ENCODE results near the gene CASP7.

The CASP7 gene

DNA sequence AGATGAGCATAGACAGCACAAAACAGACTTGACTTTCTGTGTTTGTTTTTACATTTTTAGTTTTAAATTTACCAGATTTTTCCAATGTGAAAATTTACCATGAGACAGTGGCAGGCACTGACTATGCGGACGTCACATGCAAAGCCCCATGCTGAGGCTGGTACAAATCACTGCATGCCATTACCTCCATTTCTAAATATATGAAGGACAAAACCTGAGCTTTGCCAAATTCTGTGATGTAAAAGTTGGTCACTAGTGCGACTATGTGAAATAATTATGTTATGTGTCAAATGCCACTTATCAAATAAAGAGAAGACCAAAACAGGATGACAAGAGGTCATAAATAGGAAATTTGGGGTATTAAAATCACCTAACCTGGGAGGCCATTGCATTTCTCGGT lies 38.0 kb upstream of the CASP7 start:
- TF ChIP-seq TAF1 (IDR thresholded peaks at IDR 0.05; ENCODE audit: low read depth) (no peak), CEBPB (IDR thresholded peaks at IDR 0.05) (no peak), FOXM1 (IDR thresholded peaks at IDR 0.05; ENCODE audit: borderline replicate concordance, low read depth) (no peak), EP300 (IDR thresholded peaks at IDR 0.05; ENCODE audit: borderline replicate concordance) (no peak), TEAD4 (IDR thresholded peaks at IDR 0.05) (no peak)
- TF ChIP-seq, protein P1, sequence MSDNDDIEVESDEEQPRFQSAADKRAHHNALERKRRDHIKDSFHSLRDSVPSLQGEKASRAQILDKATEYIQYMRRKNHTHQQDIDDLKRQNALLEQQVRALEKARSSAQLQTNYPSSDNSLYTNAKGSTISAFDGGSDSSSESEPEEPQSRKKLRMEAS (IDR thresholded peaks at IDR 0.05) = no peak
- TF ChIP-seq, protein P2, sequence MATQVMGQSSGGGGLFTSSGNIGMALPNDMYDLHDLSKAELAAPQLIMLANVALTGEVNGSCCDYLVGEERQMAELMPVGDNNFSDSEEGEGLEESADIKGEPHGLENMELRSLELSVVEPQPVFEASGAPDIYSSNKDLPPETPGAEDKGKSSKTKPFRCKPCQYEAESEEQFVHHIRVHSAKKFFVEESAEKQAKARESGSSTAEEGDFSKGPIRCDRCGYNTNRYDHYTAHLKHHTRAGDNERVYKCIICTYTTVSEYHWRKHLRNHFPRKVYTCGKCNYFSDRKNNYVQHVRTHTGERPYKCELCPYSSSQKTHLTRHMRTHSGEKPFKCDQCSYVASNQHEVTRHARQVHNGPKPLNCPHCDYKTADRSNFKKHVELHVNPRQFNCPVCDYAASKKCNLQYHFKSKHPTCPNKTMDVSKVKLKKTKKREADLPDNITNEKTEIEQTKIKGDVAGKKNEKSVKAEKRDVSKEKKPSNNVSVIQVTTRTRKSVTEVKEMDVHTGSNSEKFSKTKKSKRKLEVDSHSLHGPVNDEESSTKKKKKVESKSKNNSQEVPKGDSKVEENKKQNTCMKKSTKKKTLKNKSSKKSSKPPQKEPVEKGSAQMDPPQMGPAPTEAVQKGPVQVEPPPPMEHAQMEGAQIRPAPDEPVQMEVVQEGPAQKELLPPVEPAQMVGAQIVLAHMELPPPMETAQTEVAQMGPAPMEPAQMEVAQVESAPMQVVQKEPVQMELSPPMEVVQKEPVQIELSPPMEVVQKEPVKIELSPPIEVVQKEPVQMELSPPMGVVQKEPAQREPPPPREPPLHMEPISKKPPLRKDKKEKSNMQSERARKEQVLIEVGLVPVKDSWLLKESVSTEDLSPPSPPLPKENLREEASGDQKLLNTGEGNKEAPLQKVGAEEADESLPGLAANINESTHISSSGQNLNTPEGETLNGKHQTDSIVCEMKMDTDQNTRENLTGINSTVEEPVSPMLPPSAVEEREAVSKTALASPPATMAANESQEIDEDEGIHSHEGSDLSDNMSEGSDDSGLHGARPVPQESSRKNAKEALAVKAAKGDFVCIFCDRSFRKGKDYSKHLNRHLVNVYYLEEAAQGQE (IDR thresholded peaks at IDR 0.05; ENCODE audit: low read depth) = no peak
- TF ChIP-seq, protein P3, sequence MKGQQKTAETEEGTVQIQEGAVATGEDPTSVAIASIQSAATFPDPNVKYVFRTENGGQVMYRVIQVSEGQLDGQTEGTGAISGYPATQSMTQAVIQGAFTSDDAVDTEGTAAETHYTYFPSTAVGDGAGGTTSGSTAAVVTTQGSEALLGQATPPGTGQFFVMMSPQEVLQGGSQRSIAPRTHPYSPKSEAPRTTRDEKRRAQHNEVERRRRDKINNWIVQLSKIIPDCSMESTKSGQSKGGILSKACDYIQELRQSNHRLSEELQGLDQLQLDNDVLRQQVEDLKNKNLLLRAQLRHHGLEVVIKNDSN (IDR thresholded peaks at IDR 0.05) = no peak

DNA sequence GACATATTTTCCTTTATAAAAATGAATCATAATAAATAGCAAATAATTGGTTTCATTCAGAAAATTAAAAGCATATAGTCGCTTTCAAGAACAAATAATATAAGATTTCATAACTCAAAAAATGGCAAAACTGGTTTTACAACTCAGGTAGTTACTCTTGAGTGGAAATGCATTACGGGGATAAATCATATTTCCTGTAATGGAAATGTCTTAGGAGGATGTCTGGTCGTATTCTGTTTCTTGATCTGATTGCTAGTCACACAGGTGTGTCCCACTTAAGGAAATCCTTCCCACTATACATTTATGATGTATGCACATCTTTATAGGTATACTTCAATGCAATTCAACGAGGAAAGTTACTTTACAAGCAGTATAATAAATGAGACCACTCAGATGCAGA lies 36.5 kb upstream of the CASP7 start:
- no peak for TF ChIP-seq TAF1 (IDR thresholded peaks at IDR 0.05; ENCODE audit: low read depth)
- no peak for TF ChIP-seq ZBTB7A (IDR thresholded peaks at IDR 0.05; ENCODE audit: low read depth)
- no peak for TF ChIP-seq CREB1 (IDR thresholded peaks at IDR 0.05; ENCODE audit: low read depth)
- TF ChIP-seq, protein P2 (IDR thresholded peaks at IDR 0.05; ENCODE audit: low read depth) = no peak
- TF ChIP-seq, protein P3 (IDR thresholded peaks at IDR 0.05) = no peak
- no peak for TF ChIP-seq FOXM1 (IDR thresholded peaks at IDR 0.05; ENCODE audit: borderline replicate concordance, low read depth)
- TF ChIP-seq, protein P1 (IDR thresholded peaks at IDR 0.05) = no peak
- no peak for TF ChIP-seq TEAD4 (IDR thresholded peaks at IDR 0.05)

DNA sequence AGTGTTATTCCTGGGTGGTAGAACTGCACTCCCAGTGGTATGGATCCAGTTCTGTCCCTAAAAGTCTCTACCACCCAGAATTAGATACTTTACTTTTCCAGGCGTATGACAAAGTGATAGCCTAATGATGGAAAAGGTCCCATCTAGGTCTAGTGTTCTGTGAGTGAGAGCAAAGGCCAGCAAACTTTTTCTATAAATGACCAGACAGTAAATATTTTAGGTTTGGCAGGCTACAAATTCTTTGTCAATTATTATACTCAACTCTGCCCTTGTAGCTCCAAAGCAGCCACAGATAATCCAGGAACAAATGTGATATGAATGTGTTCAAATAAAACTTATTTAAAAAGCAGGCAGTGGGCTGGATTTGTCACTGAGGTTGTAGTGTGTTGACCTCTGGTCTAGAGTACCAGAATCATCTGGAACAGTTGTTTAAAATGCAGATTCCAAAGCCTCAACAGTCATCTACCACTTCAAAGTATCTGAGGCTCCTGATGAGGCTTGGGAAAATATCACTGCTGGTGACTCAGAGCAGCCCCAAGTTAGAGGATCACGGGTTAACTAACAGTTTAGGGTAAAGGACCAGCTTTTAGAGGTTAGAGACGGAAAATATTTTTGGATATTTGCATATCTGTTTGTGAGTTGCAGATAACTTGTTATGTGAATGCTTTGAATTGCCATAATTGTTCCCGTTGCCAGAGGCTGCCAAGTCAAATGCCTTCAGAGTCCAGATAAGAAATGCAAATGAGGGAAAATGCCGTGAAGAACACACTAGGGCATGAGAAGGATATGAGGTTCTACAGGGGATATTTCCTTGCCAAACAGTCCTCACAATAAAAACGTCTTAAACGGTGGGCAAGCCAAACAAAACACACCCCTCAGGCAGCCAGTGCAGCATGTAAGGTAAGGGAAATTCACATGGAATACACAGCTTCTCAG lies 35.3 kb upstream of the CASP7 start:
- TF ChIP-seq, protein P1 (IDR thresholded peaks at IDR 0.05) = no peak
- TF ChIP-seq YY1 (IDR thresholded peaks at IDR 0.05; ENCODE audit: low read depth) (no peak), TCF12 (IDR thresholded peaks at IDR 0.05; ENCODE audit: low read depth) (no peak), CEBPB (IDR thresholded peaks at IDR 0.05) (no peak), RAD21 (IDR thresholded peaks at IDR 0.05; ENCODE audit: low read depth) (no peak), TAF1 (IDR thresholded peaks at IDR 0.05; ENCODE audit: low read depth) (no peak), CREB1 (IDR thresholded peaks at IDR 0.05; ENCODE audit: low read depth) (no peak), FOXM1 (IDR thresholded peaks at IDR 0.05; ENCODE audit: borderline replicate concordance, low read depth) (no peak), TEAD4 (IDR thresholded peaks at IDR 0.05) (no peak), ZBTB7A (IDR thresholded peaks at IDR 0.05; ENCODE audit: low read depth) (no peak)
- TF ChIP-seq, protein P3 (IDR thresholded peaks at IDR 0.05) = no peak
- TF ChIP-seq, protein P2 (IDR thresholded peaks at IDR 0.05; ENCODE audit: low read depth) = no peak
